Measurements from ENCODE around the gene CDK5RAP1.

Gene CDK5RAP1

DNA sequence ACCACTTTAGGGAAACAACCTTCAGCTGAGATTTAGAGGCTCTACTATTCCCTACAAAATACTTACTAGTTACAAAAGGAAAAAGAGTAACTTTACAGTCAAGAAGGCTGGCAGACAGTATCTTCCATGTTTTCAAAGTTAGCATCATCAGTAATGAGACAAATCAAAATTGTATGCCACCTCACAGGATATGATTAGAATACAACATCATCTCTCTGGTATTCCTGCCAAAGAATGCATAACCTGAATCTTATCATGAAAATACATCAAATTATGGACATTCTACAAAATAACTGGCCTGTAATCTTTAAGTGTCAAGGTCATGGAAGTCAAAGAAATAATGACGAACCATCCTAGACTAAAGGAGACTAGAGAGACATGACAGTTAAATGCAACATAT lies 38.4 kb downstream of the CDK5RAP1 start:
- no peak overlapping the region for H3K4me2 ChIP-seq (ENCODE audit: low read length)
- no peak overlapping the region for H3K4me3 ChIP-seq (ENCODE audit: low read length)
- H3K9me3 ChIP-seq (replicated peaks; ENCODE audit: low read length), result no peaks in the 10 kb centered on the region
- peaks cover 51% of the 10 kb centered on the region for H3K36me3 ChIP-seq (ENCODE audit: insufficient read depth, low read length)
- H3K4me1 ChIP-seq (ENCODE audit: control insufficient read depth, insufficient read depth, low read length), result peaks cover 7% of the 10 kb centered on the region
- H3K27me3 ChIP-seq (ENCODE audit: control insufficient read depth, insufficient read depth, low read length), result no peaks in the 10 kb centered on the region
- H3K9ac ChIP-seq (ENCODE audit: low read depth, low read length), result no peak overlapping the region

- Histone ChIP-seq H3K9me3 (replicated peaks; ENCODE audit: low read length) (no peaks in the 10 kb centered on the region), H3K4me1 (ENCODE audit: control insufficient read depth, insufficient read depth, low read length) (peaks cover 7% of the 10 kb centered on the region), H3K9ac (ENCODE audit: low read depth, low read length) (no peak overlapping the region), H3K4me2 (ENCODE audit: low read length) (no peak overlapping the region), H3K4me3 (ENCODE audit: low read length) (no peak overlapping the region), H3K36me3 (ENCODE audit: insufficient read depth, low read length) (peaks cover 30% of the 10 kb centered on the region), H3K27me3 (ENCODE audit: control insufficient read depth, insufficient read depth, low read length) (no peaks in the 10 kb centered on the region)
Measured at GRCh38 chr20:33359399-33360261, 41.7 kb downstream of the CDK5RAP1 start.

GRCh38 chr20:33353013-33353402 lies 48.3 kb downstream of the CDK5RAP1 start:
- Histone ChIP-seq H3K4me3 (ENCODE audit: low read length) (no peak overlapping the region), H3K27me3 (ENCODE audit: control insufficient read depth, insufficient read depth, low read length) (no peaks in the 10 kb centered on the region), H3K4me1 (ENCODE audit: control insufficient read depth, insufficient read depth, low read length) (no peaks in the 10 kb centered on the region), H3K9ac (ENCODE audit: low read depth, low read length) (no peak overlapping the region), H3K36me3 (ENCODE audit: insufficient read depth, low read length) (peaks cover 3% of the 10 kb centered on the region), H3K9me3 (replicated peaks; ENCODE audit: low read length) (no peaks in the 10 kb centered on the region), H3K4me2 (ENCODE audit: low read length) (no peak overlapping the region)

GRCh38 chr20:33352258-33353012 lies 48.9 kb downstream of the CDK5RAP1 start:
- Histone ChIP-seq H3K9ac (ENCODE audit: low read depth, low read length) (no peak overlapping the region), H3K36me3 (ENCODE audit: insufficient read depth, low read length) (peaks cover 2% of the 10 kb centered on the region), H3K4me1 (ENCODE audit: control insufficient read depth, insufficient read depth, low read length) (no peaks in the 10 kb centered on the region), H3K4me2 (ENCODE audit: low read length) (no peak overlapping the region), H3K9me3 (replicated peaks; ENCODE audit: low read length) (no peaks in the 10 kb centered on the region), H3K27me3 (ENCODE audit: control insufficient read depth, insufficient read depth, low read length) (no peaks in the 10 kb centered on the region), H3K4me3 (ENCODE audit: low read length) (no peak overlapping the region)

GRCh38 chr20:33351696-33352095 lies 49.6 kb downstream of the CDK5RAP1 start:
- Histone ChIP-seq H3K27me3 (ENCODE audit: control insufficient read depth, insufficient read depth, low read length) (no peaks in the 10 kb centered on the region), H3K4me2 (ENCODE audit: low read length) (no peak overlapping the region), H3K9ac (ENCODE audit: low read depth, low read length) (no peak overlapping the region), H3K4me3 (ENCODE audit: low read length) (no peak overlapping the region), H3K9me3 (replicated peaks; ENCODE audit: low read length) (no peaks in the 10 kb centered on the region), H3K36me3 (ENCODE audit: insufficient read depth, low read length) (no peaks in the 10 kb centered on the region), H3K4me1 (ENCODE audit: control insufficient read depth, insufficient read depth, low read length) (no peaks in the 10 kb centered on the region)

DNA sequence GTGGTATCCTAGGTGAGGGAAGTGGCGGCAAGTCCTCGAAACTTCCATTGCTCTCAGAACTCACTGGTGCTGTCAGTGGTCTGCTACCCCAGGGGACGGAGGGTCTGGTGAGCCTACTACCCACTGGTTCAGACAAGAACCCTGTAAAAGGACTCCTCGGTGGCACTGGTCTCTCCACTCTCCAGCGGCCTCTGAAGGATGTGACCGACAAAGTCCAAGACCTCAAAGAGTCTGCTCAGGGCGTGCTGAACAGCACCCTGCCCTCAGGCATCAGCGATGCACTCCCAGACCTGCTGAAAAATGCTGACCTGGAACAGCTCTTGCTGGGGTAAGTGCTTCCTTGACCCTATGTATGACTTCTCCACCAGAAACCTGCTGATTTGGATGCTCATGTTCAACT lies 51.8 kb downstream of the CDK5RAP1 start:
- no peak overlapping the region for H3K9ac ChIP-seq (ENCODE audit: low read depth, low read length)
- H3K9me3 ChIP-seq (replicated peaks; ENCODE audit: low read length), result no peaks in the 10 kb centered on the region
- H3K36me3 ChIP-seq (ENCODE audit: insufficient read depth, low read length), result no peaks in the 10 kb centered on the region
- H3K27me3 ChIP-seq (ENCODE audit: control insufficient read depth, insufficient read depth, low read length), result no peaks in the 10 kb centered on the region
- no peaks in the 10 kb centered on the region for H3K4me1 ChIP-seq (ENCODE audit: control insufficient read depth, insufficient read depth, low read length)
- no peak overlapping the region for H3K4me3 ChIP-seq (ENCODE audit: low read length)
- no peak overlapping the region for H3K4me2 ChIP-seq (ENCODE audit: low read length)

DNA sequence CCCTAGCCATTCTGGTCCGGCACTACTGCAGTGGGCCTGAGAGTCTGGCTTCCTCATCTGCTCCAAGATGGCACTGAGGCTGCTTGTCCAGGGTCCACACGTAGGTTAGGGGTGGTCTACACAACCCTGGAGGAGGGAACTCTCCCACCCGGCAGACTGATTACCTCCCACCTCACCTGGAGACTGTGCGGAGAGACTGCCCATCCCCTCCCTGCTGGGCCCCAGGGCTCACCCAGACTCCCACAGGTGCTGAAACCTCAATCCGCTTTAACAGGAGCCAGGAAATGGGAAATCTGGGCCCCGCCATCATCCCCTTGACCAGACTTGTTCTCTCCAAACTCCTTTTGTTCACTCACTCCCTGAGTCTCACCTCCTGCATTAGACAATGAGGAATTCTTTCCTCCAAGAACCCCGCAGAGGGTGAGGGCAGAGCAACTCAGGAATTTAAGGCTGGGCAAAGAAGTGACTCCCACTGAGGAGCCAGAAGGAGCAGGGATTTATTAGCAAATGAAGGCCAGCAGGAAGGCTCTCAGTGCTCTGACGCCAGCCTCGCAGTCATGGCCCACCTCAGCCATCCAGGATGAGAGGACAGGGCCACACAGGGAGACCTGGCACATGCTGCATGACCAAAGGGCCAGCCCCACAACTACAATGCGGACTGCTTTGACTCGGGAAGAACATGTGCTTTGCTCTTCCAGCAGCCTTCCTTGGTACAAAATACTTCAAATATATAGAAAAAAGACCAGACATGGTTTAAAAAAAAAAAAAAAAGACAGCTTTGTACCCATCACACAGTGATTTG lies 53.0 kb downstream of the CDK5RAP1 start:
- Histone ChIP-seq H3K9ac (ENCODE audit: low read depth, low read length) (no peak overlapping the region), H3K27me3 (ENCODE audit: control insufficient read depth, insufficient read depth, low read length) (no peaks in the 10 kb centered on the region), H3K4me3 (ENCODE audit: low read length) (no peak overlapping the region), H3K9me3 (replicated peaks; ENCODE audit: low read length) (no peaks in the 10 kb centered on the region), H3K36me3 (ENCODE audit: insufficient read depth, low read length) (no peaks in the 10 kb centered on the region), H3K4me2 (ENCODE audit: low read length) (no peak overlapping the region), H3K4me1 (ENCODE audit: control insufficient read depth, insufficient read depth, low read length) (no peaks in the 10 kb centered on the region)

- no peaks in the 10 kb centered on the region for H3K36me3 ChIP-seq (ENCODE audit: insufficient read depth, low read length)
- no peaks in the 10 kb centered on the region for H3K4me1 ChIP-seq (ENCODE audit: control insufficient read depth, insufficient read depth, low read length)
- H3K4me2 ChIP-seq (ENCODE audit: low read length), result no peak overlapping the region
- H3K9me3 ChIP-seq (replicated peaks; ENCODE audit: low read length), result no peaks in the 10 kb centered on the region
- H3K27me3 ChIP-seq (ENCODE audit: control insufficient read depth, insufficient read depth, low read length), result peaks cover 11% of the 10 kb centered on the region
- H3K9ac ChIP-seq (ENCODE audit: low read depth, low read length), result no peak overlapping the region
- no peak overlapping the region for H3K4me3 ChIP-seq (ENCODE audit: low read length)
Measured at GRCh38 chr20:33345342-33345741, 56.0 kb downstream of the CDK5RAP1 start.

DNA sequence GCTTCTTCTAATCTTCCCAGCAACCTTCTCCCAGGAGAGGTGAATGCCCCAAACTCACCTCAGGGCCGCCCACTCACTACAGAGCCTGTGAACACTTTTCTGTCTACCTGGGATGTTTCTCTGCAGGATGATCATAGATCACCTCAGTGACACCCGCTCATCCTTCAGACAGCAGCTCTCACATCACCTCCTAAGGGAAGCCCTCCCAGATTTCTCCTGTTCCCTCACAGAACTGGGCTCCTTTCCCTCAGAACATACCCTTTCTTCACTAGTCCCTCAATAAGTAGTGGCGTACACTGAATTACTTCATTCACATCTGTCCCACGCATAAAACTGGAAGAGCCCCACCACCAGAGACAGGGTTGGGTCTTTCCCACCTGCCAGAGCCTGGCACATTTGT lies 57.8 kb downstream of the CDK5RAP1 start:
- Histone ChIP-seq H3K9ac (ENCODE audit: low read depth, low read length) (no peak overlapping the region), H3K36me3 (ENCODE audit: insufficient read depth, low read length) (no peaks in the 10 kb centered on the region), H3K4me3 (ENCODE audit: low read length) (no peak overlapping the region), H3K27me3 (ENCODE audit: control insufficient read depth, insufficient read depth, low read length) (peaks cover 14% of the 10 kb centered on the region), H3K4me1 (ENCODE audit: control insufficient read depth, insufficient read depth, low read length) (no peaks in the 10 kb centered on the region), H3K9me3 (replicated peaks; ENCODE audit: low read length) (no peaks in the 10 kb centered on the region), H3K4me2 (ENCODE audit: low read length) (no peak overlapping the region)

- peaks cover 29% of the 10 kb centered on the region for H3K27me3 ChIP-seq (ENCODE audit: control insufficient read depth, insufficient read depth, low read length)
- H3K4me1 ChIP-seq (ENCODE audit: control insufficient read depth, insufficient read depth, low read length), result no peaks in the 10 kb centered on the region
- no peak overlapping the region for H3K9ac ChIP-seq (ENCODE audit: low read depth, low read length)
- no peak overlapping the region for H3K4me3 ChIP-seq (ENCODE audit: low read length)
- H3K4me2 ChIP-seq (ENCODE audit: low read length), result no peak overlapping the region
- no peaks in the 10 kb centered on the region for H3K9me3 ChIP-seq (replicated peaks; ENCODE audit: low read length)
- H3K36me3 ChIP-seq (ENCODE audit: insufficient read depth, low read length), result no peaks in the 10 kb centered on the region
Measured at GRCh38 chr20:33339515-33340058, 61.7 kb downstream of the CDK5RAP1 start.

Measured in skeletal muscle satellite cell (primary cell).